Sigmoid colon (tissue), 4 donors: Measurements from ENCODE around the gene ABCF3.

Source experiments
- CTCF ChIP-seq, 4 experiments: fragments of 450-650 bp in 3 of 4; fragments of 200-600 bp in 1 of 4; IDR thresholded peaks; one replicate each; pipeline ENCODE4 v1.5.1; 2016 to 2019; ENCODE audit warnings: antibody characterized with exemption in 4 of 4, mild to moderate bottlenecking in 3 of 4, moderate library complexity in 2 of 4
- POLR2A ChIP-seq, 2 donors: fragments of 450-650 bp; IDR thresholded peaks; one replicate each; pipeline ENCODE4 v1.6.1; 2016; ENCODE audit warnings: antibody characterized with exemption in 2 of 2, mild to moderate bottlenecking in 2 of 2, moderate library complexity in 2 of 2
- POLR2AphosphoS5 ChIP-seq, 4 donors: sonication (generic); formaldehyde crosslinking; IDR thresholded peaks; one replicate each; pipeline ENCODE4 v1.6.1; 2017; ENCODE audit warnings: antibody characterized with exemption in 4 of 4

DNA sequence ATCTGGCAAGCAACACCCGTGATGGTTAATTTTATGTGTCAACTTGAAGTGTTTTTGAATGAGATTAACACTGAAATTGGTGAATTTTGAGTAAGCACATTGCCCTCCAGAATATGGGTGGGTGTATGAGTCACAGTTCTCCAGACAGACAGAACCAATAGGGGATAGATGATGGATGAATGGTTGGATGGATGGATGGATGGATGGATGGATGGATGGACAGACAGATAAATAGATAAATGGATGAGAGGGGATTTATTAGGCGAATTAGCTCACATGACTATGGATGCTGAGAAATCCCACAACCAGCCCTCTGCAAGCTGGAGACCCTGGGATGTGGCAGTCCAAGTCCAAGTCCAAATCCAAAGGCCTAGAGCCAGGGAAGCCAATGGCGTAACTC lies 37.9 kb downstream of the ABCF3 start:
- TF ChIP-seq CTCF (IDR thresholded peaks at IDR 0.05) (no peak), POLR2AphosphoS5 (IDR thresholded peaks at IDR 0.05) (no peak), POLR2A (IDR thresholded peaks at IDR 0.05) (no peak)
